Measurements from ENCODE around the gene PRR16. TPM values are rescaled to one million over a fixed set of nuclear protein-coding genes. Genes with fewer than 3 reads are reported as not detected.
A peak's percentile ranks its signal among the peaks of the same experiment; 100 is the strongest.

PRR16 gene
- total RNA-seq, 6 experiments from 2014 or later, result 53.5 to 74.0 (median 61.2) TPM

DNA sequence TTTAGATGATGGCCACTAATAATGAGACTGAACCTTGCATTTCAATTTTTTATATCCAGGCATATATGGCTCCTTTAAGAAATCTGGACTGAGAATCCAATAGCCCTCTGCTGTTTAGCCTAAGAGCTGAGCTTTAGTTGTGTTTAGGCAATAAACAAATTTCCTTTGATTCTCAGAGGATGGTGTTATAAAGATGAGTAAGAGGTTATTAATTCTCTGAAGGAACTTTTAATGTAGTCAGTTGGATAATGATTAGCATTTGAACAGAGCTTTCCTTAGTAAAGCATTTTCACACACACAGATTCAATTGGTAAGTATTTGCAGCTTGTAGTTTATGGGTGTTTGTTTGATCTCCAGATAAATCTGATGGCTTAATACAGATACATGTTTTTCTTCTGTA is 149.6 kb downstream of the PRR16 start:
- H3K9me3 Mint-ChIP-seq, result peaks cover 6% of the 10 kb centered on the region; the same call in 1 of the 2 replicates
- no peak for DNase-seq
- H3K27ac Mint-ChIP-seq, result peak overlapping the region; percentile 79
- no peaks in the 10 kb centered on the region for H3K27me3 Mint-ChIP-seq (ENCODE audit: insufficient read depth)
- TF ChIP-seq CTCF (IDR thresholded peaks at IDR 0.05), result no peak
- H3K4me3 Mint-ChIP-seq, result peak overlapping the region; percentile 49
- peaks cover 78% of the 10 kb centered on the region for H3K4me1 Mint-ChIP-seq (ENCODE audit: low read depth)
- peaks cover 26% of the 10 kb centered on the region for H3K36me3 Mint-ChIP-seq (ENCODE audit: low read depth)

- DNase-seq, result peak; percentile 55
- peak overlapping the region; percentile 49 for H3K4me3 Mint-ChIP-seq
- peaks cover 26% of the 10 kb centered on the region for H3K36me3 Mint-ChIP-seq (ENCODE audit: low read depth)
- no peaks in the 10 kb centered on the region for H3K27me3 Mint-ChIP-seq (ENCODE audit: insufficient read depth)
- H3K4me1 Mint-ChIP-seq (ENCODE audit: low read depth), result peaks cover 78% of the 10 kb centered on the region
- TF ChIP-seq CTCF (IDR thresholded peaks at IDR 0.05), result no peak
- peaks cover 6% of the 10 kb centered on the region; the same call in 1 of the 2 replicates for H3K9me3 Mint-ChIP-seq
- peak overlapping the region; percentile 79 for H3K27ac Mint-ChIP-seq
These were observed 150.6 kb downstream of the PRR16 start for GRCh38 chr5:120614531-120615180.

DNA sequence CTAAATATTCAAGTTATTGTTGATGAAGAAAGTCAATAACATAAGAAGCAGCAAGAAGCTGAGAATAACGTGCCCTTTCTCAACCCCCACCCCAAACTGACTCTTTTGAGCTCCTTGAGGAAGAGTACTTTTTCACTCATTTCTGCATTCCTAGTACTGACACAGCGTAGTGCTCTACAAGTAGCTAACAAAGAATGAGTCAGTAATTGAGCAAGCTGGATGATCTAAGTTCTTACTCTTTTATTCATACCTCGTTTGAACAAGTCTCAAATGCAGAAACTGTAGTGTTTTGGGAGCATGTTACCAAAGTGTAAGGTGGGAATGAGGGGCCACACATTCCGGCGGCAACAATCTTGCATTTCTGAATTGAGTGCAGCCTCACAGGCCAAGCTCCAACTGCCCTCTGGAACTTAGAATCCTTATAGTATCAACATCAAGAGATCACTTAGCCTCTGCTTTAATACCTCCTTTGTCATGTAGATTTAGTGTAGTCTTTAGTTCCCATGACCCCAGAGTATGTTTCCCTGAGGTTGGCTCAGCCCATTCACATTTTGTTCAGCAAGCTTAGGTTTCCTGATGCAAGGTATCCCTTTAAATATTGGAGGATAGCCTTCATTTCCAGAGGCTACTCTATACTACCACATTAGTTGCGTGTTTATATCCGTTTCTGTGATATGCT is 152.0 kb downstream of the PRR16 start:
- no peak for TF ChIP-seq CTCF (IDR thresholded peaks at IDR 0.05)
- Mint-ChIP-seq H3K9me3 (no peaks in the 10 kb centered on the region), H3K4me3 (peak overlapping the region; percentile 71), H3K36me3 (ENCODE audit: low read depth) (peaks cover 27% of the 10 kb centered on the region), H3K4me1 (ENCODE audit: low read depth) (peaks cover 75% of the 10 kb centered on the region), H3K27ac (peak overlapping the region; percentile 86), H3K27me3 (ENCODE audit: insufficient read depth) (no peaks in the 10 kb centered on the region)
- peak; percentile 75 for DNase-seq

DNA sequence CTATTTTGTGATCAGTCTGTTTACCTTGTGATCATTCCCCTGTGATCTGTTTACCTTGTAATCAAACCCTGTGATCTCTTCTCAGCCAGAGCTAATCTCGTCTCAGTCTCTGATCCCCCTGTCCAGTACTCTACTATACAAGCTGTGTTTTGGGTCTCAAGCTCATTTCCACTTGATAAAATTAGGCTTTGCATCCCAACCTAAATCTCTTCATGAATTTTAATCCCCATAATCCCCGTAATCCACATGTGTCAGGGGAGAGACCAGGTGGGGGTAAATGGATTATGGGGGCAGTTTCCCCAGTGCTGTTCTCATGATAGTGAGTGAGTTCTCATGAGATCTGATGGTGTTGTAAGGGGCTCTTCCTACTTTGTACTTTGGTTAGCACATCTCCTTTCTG is 157.2 kb downstream of the PRR16 start:
- H3K36me3 Mint-ChIP-seq (ENCODE audit: low read depth), result peaks cover 45% of the 10 kb centered on the region
- no peak overlapping the region for H3K4me3 Mint-ChIP-seq
- H3K4me1 Mint-ChIP-seq (ENCODE audit: low read depth), result peaks cover 82% of the 10 kb centered on the region
- H3K27ac Mint-ChIP-seq, result no peak overlapping the region; the same call in 1 of the 2 replicates
- H3K9me3 Mint-ChIP-seq, result no peaks in the 10 kb centered on the region
- no peak for TF ChIP-seq CTCF (IDR thresholded peaks at IDR 0.05)
- no peak for DNase-seq
- no peaks in the 10 kb centered on the region for H3K27me3 Mint-ChIP-seq (ENCODE audit: insufficient read depth)

DNA sequence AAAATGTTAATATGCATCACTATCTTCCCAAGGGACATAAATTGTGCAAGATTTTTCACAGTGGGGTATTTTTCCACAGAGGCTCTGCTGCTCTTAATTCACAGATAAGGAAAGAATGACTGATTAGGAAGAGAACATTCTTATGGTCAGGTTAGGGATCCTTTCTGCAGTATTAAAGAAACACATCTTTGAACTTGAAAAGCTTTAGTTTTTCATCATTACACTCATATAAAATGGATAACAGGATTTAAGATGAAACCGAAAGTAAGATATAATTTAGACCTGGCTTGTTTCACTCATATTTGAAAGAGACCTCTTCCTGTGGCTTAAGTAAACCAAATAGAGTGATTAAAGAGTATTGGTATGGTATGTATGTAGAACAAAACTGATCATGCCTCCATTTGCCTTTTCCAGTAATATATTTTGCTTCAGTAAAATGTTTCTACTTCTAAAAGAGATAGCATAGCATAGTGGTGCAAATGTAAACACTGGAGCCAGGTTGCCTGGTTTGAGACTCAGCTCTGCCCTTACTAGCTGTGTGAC is 160.0 kb downstream of the PRR16 start:
- TF ChIP-seq CTCF (IDR thresholded peaks at IDR 0.05), result no peak
- Mint-ChIP-seq H3K36me3 (ENCODE audit: low read depth) (peaks cover 35% of the 10 kb centered on the region), H3K4me3 (peak overlapping the region; percentile 83), H3K27me3 (ENCODE audit: insufficient read depth) (no peaks in the 10 kb centered on the region), H3K9me3 (no peaks in the 10 kb centered on the region), H3K4me1 (ENCODE audit: low read depth) (peaks cover 81% of the 10 kb centered on the region), H3K27ac (peak overlapping the region; percentile 85)
- DNase-seq, result peak; percentile 18

Data from HFFc6 (cell line).